Measurements from ENCODE around the gene HNF1A.

HNF1A gene

DNA sequence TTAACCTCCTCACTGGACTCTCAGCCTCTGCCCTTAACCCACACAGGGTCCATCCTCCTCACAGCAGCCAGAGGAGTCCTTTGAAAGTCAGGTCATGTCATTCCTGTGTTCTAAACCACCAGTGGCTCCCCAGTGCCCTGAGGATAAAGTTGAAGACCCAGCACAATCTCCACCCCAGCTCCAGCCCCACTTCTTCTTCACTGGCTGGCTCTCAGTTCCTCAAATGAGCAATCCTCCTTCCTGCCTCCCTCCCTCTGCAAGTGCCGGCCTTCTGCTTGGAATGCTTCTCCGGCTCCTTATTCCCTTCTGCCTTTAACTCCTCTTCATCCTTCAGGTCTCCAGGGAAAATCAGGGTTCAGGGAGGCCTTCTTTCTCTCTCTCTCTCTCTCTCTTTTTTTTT, 42.1 kb upstream of the HNF1A start:
- no peak overlapping the region for H3K4me3 ChIP-seq (ENCODE audit: low read length)
- TF ChIP-seq, protein P1, sequence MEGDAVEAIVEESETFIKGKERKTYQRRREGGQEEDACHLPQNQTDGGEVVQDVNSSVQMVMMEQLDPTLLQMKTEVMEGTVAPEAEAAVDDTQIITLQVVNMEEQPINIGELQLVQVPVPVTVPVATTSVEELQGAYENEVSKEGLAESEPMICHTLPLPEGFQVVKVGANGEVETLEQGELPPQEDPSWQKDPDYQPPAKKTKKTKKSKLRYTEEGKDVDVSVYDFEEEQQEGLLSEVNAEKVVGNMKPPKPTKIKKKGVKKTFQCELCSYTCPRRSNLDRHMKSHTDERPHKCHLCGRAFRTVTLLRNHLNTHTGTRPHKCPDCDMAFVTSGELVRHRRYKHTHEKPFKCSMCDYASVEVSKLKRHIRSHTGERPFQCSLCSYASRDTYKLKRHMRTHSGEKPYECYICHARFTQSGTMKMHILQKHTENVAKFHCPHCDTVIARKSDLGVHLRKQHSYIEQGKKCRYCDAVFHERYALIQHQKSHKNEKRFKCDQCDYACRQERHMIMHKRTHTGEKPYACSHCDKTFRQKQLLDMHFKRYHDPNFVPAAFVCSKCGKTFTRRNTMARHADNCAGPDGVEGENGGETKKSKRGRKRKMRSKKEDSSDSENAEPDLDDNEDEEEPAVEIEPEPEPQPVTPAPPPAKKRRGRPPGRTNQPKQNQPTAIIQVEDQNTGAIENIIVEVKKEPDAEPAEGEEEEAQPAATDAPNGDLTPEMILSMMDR (IDR thresholded peaks at IDR 0.05; ENCODE audit: insufficient read depth, low read depth, low read length, missing control alignments), result no peak
- DNase-seq (ENCODE audit: low read depth), result no peak

DNA sequence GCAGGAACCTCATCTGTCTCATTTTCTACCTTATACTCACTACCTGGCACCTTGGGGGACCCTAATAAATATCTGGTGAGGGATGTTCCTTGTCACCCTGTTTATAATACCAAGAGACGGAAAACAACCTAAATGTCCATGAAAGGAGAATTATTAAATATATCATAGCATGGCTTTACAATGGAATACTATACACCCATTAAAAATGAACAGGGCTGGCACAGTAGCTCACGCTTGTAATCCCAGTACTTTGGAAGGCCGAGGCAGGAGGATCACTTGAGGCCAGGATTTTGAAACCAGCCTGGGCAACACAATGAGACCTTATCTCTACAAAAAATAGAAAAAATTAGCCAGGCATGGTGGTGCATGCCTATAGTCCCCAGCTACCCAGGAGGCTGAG, 39.8 kb upstream of the HNF1A start:
- H3K4me3 ChIP-seq (ENCODE audit: low read length), result no peak overlapping the region
- TF ChIP-seq, protein P1 (IDR thresholded peaks at IDR 0.05; ENCODE audit: insufficient read depth, low read depth, low read length, missing control alignments), result no peak
- no peak for DNase-seq (ENCODE audit: low read depth)

DNA sequence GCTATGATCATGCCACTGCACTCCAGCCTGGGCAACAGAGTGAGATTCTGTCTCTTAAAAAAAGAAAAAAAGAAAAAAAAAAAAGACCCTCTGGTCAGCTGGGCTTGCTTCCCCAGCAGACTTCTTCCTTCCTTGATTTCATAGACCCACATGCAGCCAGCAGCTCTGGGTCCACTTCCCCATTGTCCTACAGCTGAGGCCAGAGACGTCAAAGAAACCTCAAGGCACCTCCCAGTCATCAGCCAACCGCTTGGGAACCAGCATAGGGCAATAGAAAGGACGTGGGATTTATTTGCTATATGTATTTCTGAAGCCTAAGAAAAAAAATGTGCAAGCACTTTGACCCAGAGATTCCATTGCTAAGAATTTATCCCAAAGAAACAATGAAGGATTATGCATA, 38.8 kb upstream of the HNF1A start:
- no peak overlapping the region for H3K4me3 ChIP-seq (ENCODE audit: low read length)
- DNase-seq (ENCODE audit: low read depth), result no peak
- TF ChIP-seq, protein P1 (IDR thresholded peaks at IDR 0.05; ENCODE audit: insufficient read depth, low read depth, low read length, missing control alignments), result no peak

DNA sequence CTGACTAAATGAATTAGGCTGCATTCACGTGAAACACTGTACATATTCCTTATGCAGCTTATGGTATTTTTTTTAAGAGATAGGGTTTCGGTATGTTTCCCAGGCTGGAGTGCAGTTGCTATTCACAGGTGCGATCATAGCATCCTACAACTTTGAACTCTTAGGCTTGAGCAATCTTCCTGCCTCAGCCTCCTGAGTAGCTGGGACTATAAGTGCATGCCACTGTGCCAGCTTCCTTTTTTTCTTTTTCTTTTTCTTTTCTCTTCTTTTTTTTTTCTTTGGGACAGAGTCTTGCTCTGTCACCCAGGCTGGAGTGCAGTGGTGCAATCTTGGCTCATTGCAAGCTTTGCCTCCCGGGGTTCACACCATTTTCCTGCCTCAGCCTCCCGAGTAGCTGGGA, 38.3 kb upstream of the HNF1A start:
- no peak for DNase-seq (ENCODE audit: low read depth)
- TF ChIP-seq, protein P1 (IDR thresholded peaks at IDR 0.05; ENCODE audit: insufficient read depth, low read depth, low read length, missing control alignments), result no peak
- no peak overlapping the region for H3K4me3 ChIP-seq (ENCODE audit: low read length)

DNA sequence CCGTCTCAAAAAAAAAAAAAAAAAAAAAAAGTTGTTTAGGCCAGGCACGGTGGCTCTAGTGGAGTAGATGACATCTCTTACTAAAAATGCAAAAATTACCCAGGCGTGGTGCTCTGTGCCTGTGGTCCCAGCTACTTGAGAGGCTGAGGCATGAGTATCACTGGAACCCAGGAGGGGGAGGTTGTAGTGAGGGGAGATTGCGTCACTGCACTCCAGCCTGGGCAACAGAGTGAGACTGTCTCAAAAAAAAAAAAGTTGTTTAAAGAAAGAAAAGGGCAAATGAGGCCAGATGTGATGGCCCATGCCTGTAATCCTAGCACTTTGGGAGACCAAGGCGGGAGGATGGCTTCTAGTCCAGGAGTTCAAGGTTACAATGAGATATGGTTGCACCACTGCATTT, 37.5 kb upstream of the HNF1A start:
- DNase-seq (ENCODE audit: low read depth), result peak; percentile 41

DNA sequence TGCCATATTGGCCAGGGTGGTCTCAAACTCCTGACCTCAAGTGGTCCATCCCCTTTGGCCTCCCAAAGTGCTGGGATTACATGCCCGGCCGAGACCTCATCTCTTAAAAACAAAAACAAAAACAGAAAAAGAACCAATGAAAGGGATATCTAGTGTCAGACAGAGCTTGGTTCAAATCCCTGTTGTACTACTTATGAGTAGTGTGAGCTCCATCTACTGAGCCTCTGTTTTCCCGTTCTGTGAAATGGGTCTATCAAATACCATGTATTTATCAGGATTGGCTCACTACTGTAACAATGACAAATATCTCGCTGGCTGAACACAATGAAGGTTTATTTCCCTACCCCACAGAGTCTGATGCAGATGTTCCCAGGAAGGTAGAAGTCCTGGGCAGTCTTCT, 36.9 kb upstream of the HNF1A start:
- no peak for DNase-seq (ENCODE audit: low read depth)
- no peak overlapping the region for H3K4me3 ChIP-seq (ENCODE audit: low read length)
- TF ChIP-seq, protein P1 (IDR thresholded peaks at IDR 0.05; ENCODE audit: insufficient read depth, low read depth, low read length, missing control alignments), result no peak

More for the DNA sequence above, 37.5 kb upstream of the HNF1A start:
- TF ChIP-seq, protein P1 (IDR thresholded peaks at IDR 0.05; ENCODE audit: insufficient read depth, low read depth, low read length, missing control alignments), result no peak
- no peak overlapping the region for H3K4me3 ChIP-seq (ENCODE audit: low read length)

DNA sequence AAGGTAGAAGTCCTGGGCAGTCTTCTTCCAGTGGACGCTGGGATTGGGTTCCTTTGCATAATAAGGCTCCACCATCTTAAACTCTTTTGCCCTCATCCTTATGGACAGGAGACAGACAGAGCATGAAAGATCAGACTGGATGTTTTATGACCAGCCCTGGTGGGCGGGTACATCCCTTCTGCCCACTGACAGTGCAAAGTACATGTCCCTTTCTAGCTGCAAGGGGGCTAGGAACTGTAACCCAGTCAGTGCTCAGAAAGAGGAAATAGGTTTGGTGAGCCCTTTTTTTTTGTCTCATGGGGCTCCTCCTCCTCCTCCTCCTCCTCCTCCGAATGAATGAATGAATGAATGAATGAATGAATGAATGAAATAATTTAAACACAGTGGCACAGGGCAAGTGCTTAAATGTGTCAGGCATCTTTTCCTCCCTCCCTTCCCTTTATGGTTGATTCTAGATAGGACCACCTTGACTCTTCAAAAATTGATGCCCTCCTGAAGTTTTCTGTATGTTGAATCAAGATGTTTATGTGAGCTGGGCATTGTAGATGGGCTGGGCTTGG, 36.4 kb upstream of the HNF1A start:
- DNase-seq (ENCODE audit: low read depth), result no peak
- TF ChIP-seq, protein P1 (IDR thresholded peaks at IDR 0.05; ENCODE audit: insufficient read depth, low read depth, low read length, missing control alignments), result no peak
- H3K4me3 ChIP-seq (ENCODE audit: low read length), result no peak overlapping the region

Data from epithelial cell of esophagus (primary cell).